Stimulated activated CD4-positive, alpha-beta T cell treated with anti-CD3 and anti-CD28 coated beads, Interleukin-1b, Interleukin-23, amount 100 ng/mL, for 4 hours (primary cell): ENCODE data around the gene C1orf52.

Experiments used
- DNase-seq, 2 donors: peaks; one replicate each; pipeline ENCODE4 v3.0.0-alpha.2; 2020; ENCODE audit warnings: low read depth in 2 of 2

C1orf52 gene

DNA sequence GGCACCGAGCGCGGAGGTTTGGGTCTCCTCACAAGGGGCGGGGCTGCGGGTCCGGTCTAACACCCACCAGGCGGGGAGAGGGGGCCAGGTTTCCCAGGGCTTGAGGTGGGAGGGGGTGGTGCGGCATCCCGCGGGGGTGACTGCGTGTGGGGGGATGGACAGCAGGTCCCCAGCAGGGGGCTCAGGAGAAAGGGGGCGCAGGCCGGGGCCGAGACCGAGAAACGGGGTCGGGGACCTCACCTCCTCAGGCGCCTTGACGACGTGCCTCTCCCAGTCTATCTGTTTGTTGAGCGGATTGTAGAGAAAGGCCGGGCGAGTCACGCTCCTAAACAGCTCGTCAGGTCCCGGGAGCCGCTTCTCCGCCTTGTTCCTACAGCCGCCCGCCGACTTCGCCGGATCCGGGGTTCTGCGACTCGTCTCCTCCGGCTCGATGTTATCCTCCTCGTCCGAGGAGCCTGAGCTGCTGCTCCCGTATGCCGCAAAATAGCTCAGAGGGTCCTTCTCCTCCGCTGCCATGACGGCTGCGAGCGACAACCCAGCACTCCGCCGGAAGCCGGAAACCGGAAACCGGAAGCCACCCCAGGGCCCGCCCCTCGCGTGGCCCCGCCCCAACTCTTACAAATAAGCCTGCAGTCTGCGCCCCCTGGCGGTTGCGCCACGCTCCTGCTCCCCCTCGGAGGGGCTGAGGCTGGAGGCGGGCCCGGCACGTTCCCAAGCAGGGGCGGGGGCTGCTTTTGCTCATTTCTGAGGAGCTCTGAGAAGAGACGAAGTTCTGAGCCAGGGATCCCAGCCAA is at the start of gene C1orf52:
TSS of gene C1orf52 (minus strand) at position 545 of the 794 bp plus-strand sequence. CDS start at position 516, 29 bp downstream.
- DNase-seq: peak; percentile 98 to 99

DNA sequence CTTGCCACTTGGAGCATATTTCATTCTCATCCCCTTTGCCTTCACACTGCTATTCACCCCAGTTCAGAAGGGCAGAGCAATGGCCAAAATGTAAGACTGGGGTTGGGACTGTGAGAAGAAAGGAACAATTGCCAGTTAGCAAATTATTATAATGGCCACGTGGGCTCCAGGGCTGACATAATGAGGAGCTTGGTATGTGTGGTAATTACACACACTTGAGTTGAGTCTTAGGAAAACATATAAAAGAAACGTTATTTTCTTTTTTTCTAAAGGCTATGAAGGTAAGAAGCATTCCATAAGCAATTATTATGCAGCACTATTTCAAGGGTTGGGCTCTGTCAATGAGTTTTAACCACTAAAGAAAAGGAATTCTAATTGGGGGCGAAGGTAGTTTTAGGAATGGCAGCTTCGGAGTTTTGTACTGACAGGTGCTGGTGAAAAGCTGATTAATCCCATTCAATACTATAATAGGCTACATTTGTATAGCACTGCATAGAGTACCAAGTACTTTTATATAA is 49.4 kb upstream of the C1orf52 start:
- DNase-seq: no peak

GRCh38 chr1:85307987-85308832 is 48.7 kb upstream of the C1orf52 start:
- DNase-seq: peak; percentile 51 to 58

- no peak for DNase-seq
Observed at GRCh38 chr1:85306236-85306635, 46.8 kb upstream of the C1orf52 start.

GRCh38 chr1:85303440-85304162 is 44.1 kb upstream of the C1orf52 start:
- DNase-seq: no peak

- no peak for DNase-seq
Observed at GRCh38 chr1:85300140-85300539, 40.7 kb upstream of the C1orf52 start.

GRCh38 chr1:85297855-85298629 is 38.6 kb upstream of the C1orf52 start:
- DNase-seq: peak; percentile 32 to 57

- no peak for DNase-seq
Observed at GRCh38 chr1:85297538-85297854, 38.0 kb upstream of the C1orf52 start.

DNA sequence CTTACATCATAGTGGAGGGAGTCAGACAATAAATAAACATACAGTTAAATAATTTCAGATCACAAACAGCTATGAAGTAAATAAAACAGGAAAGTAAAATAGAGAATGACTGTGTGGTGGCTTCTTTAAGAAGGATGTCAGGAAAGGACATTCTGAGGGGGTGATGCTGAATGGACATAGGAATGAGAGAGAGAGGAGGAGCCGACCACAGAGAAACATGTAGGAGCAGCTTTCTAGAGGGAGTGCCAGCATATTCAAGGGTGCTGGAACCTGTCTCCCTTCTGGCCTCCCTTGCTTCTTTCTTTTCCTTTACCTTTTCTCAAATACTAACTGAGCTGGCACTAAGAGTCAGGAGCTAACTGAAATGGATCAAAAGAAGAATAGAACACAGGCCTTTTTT is 37.5 kb upstream of the C1orf52 start:
- DNase-seq: no peak

- DNase-seq: no peak
Observed at GRCh38 chr1:85295654-85296053, 36.2 kb upstream of the C1orf52 start.

- DNase-seq: no peak
Observed at GRCh38 chr1:85295006-85295431, 35.6 kb upstream of the C1orf52 start.

GRCh38 chr1:85290826-85291225 is 31.4 kb upstream of the C1orf52 start:
- DNase-seq: no peak

DNA sequence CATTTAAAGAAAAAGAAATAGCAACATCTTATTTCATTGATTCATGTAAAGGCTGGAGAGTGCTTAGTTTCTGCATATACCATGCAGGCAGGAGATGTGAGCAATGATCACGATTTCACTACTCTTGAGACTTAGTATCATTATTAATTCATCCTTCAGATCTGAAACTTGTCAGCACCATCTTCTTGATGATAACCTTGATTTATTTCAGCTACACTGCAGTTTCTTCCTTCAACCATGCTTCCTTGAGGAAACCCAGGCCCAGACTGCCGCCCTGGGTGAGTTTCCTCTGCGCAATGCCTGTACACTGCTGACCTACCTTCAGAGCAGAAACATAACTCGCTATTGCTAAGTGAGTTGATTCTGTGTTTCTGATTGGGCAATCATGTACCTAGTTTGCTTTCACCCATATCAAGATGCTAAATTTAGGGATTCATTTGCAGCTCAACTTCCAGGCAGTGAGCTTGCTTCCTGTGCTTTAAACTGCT is 30.4 kb upstream of the C1orf52 start:
- DNase-seq: no peak

- no peak for DNase-seq
Observed at GRCh38 chr1:85289207-85289847, 29.9 kb upstream of the C1orf52 start.

DNA sequence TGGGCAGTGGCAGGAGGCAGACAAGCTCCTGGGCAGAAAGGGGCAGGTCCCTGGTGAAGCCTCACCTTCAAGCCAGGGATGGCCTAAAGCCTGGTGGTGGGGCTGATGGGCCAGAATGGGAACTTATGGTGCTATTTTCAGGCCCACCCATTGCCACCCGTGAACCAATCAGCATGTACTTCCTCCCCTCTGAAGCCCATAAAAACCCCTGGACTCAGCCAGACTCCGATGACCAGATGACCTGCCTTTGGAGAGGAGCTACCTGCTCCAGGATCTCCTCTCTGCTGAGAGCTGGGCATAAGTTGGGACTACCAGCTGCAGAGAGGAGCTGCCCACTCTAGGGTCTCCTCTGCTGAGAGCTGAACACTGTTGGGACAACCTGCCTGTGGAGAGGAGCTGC is 24.7 kb upstream of the C1orf52 start:
- no peak for DNase-seq

GRCh38 chr1:85283475-85284199 is 24.2 kb upstream of the C1orf52 start:
- no peak for DNase-seq

DNA sequence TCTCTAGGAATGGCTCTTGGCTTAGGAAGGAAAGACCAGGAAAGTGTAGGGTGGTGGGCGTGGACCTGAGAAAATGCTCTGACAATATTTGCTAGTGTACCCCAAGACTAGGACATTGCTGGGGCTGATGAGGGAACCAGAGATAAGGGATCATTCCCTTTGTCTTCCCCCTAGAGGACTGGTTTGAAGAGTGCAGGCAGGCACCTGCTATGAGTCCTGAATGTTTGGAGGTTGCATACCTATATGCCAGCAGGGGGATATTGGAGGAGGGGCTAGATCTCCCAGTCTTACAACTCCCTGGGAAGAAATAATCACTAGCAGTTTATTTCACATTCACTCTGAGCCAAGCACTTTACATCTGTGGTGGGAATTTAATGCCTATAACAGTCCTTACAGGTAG is 23.0 kb upstream of the C1orf52 start:
- no peak for DNase-seq

- DNase-seq: no peak
Observed at GRCh38 chr1:85280636-85281035, 21.2 kb upstream of the C1orf52 start.

- no peak for DNase-seq
Observed at GRCh38 chr1:85279458-85280080, 20.1 kb upstream of the C1orf52 start.
